ENCODE measurements around the gene IPO13. TPM values are rescaled to one million over a fixed set of nuclear protein-coding genes. Genes with fewer than 3 reads are reported as not detected.

The IPO13 gene
- total RNA-seq, 4 donors from 2014 or later = 22.7 to 64.9 (median 36.5) TPM

DNA sequence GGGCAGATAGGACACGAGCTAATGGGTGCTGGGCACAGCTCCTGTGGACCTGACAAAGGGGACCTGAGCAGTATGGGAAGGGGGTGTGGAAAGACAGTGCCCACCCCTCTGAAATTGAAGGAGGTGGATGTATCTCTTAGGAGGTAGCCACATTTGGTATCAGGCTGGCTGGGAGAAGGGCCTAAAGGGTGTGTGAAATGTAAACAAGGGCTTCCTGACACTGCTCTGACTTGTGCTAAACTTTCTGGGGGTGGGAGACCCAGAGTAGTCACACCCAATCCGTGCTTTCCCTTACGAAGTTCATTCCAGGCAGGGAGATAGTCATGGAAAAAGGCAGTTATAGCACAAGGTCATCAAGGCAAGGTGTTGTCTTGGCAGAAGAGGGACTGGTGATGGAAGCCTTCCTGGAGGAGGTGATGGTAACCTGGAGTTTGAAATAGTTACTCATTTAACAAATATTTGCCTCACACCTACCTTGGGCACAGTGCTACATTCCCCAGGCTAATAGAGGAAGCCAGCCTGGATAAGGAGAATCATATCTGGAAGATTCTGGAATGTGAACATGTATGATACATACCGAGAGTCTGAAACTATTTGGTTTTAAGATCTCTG lies 39.3 kb downstream of the IPO13 start:
- H3K4me1 ChIP-seq = peaks cover 5 to 25% (median 22%) of the 10 kb centered on the region in 4 donors
- H3K27ac ChIP-seq = peak overlapping the region in 2 of 4 donors; percentile 41 to 70
- 58 to 62% methylated on average over 4 of the region's 4 CpGs for WGBS, 2 donors (ENCODE audit: low coverage in 1 of 2)
- in situ Hi-C loops (cut with MboI; ENCODE audit: low pct_ligation_motif_present in 1 of 4, low pct_unique_long_range_greater_than_20kb in 1 of 4, low sequenced_read_pairs in 3 of 4) (no loop called here), intact Hi-C loops (cut with DNase I; ENCODE audit: low total_unique reads) (no loop called here)
- DNase-seq = no peak
- TF ChIP-seq POLR2AphosphoS5 (IDR thresholded peaks at IDR 0.05) (no peak), CTCF (IDR thresholded peaks at IDR 0.05) (no peak), EP300 (IDR thresholded peaks at IDR 0.05; ENCODE audit: low read depth) (no peak), POLR2A (IDR thresholded peaks at IDR 0.05) (no peak)
- H3K4me3 ChIP-seq = no peak overlapping the region
- H3K27me3 ChIP-seq = no peaks in the 10 kb centered on the region
- no peaks in the 10 kb centered on the region for H3K36me3 ChIP-seq
- no peaks in the 10 kb centered on the region for H3K9me3 ChIP-seq

GRCh38 chr1:43986712-43987111 lies 40.0 kb downstream of the IPO13 start:
- TF ChIP-seq EP300 (IDR thresholded peaks at IDR 0.05; ENCODE audit: low read depth) (no peak), CTCF (IDR thresholded peaks at IDR 0.05) (peak in 3 of 5 experiments; percentile 17 to 38 (median 18)), POLR2AphosphoS5 (IDR thresholded peaks at IDR 0.05) (no peak)
- no peaks in the 10 kb centered on the region for H3K27me3 ChIP-seq
- DNase-seq = peak; percentile 58
- H3K27ac ChIP-seq = peak overlapping the region in 3 of 4 donors; percentile 41 to 70 (median 46)
- H3K4me3 ChIP-seq = no peak overlapping the region
- intact Hi-C loops (cut with DNase I; ENCODE audit: low total_unique reads) (no loop called here), in situ Hi-C loops (cut with MboI; ENCODE audit: low pct_ligation_motif_present in 1 of 4, low pct_unique_long_range_greater_than_20kb in 1 of 4, low sequenced_read_pairs in 3 of 4) (no loop called here)
- H3K36me3 ChIP-seq = no peaks in the 10 kb centered on the region
- H3K4me1 ChIP-seq = peaks cover 5 to 23% (median 19%) of the 10 kb centered on the region in 4 donors
- H3K9me3 ChIP-seq = no peaks in the 10 kb centered on the region
- WGBS, 2 donors (ENCODE audit: low coverage in 1 of 2) = 44 to 57% methylated on average over 1 to 6 of the region's 6 CpGs

DNA sequence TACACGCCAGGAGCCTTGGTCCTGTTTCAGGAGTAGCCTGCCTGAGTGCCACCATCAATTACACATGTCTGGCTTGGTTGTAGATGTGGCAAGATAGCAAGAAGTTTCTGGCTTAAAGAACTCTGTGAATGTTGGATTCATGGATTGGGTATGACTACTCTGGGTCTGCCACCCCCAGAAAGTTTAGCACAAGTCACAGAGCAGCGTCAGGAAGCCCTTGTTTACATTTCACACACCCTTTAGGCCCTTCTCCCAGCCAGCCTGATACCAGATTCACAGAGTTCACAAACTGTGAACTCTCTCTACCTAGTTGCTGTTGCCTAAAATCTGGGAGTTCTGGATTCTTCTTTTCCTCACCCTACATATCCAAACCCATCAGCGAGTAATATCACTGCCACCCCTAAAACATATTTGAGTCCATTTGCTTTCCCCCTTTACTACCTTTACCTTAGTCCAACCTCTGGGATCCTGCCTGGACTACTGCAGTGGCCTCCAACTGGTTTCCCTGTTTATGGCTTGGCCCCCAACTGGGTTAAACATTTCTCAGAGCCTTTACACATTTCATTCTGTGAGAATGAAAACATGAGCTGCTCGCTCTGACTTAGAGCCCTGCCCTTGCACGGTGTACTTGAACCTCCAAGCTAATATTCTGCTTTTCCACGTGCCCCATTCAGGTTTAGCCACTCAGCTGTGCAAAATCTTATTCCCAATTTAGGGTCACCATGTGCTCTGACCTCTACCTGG lies 40.6 kb downstream of the IPO13 start:
- WGBS, 2 donors (ENCODE audit: low coverage in 1 of 2) = 40 to 50% methylated on average over 5 to 6 of the region's 6 CpGs
- Histone ChIP-seq H3K27me3 (no peaks in the 10 kb centered on the region), H3K4me1 (peaks cover 5 to 27% (median 23%) of the 10 kb centered on the region in 4 donors), H3K9me3 (no peaks in the 10 kb centered on the region), H3K27ac (peak overlapping the region in 3 of 4 donors; percentile 41 to 70 (median 46)), H3K4me3 (no peak overlapping the region), H3K36me3 (no peaks in the 10 kb centered on the region)
- no peak for DNase-seq
- no peak for TF ChIP-seq EP300 (IDR thresholded peaks at IDR 0.05; ENCODE audit: low read depth)
- TF ChIP-seq CTCF (IDR thresholded peaks at IDR 0.05) = no peak
- no peak for TF ChIP-seq POLR2A (IDR thresholded peaks at IDR 0.05)
- TF ChIP-seq POLR2AphosphoS5 (IDR thresholded peaks at IDR 0.05) = no peak
- intact Hi-C loops (cut with DNase I; ENCODE audit: low total_unique reads) = no loop called here
- in situ Hi-C loops (cut with MboI; ENCODE audit: low pct_ligation_motif_present in 1 of 4, low pct_unique_long_range_greater_than_20kb in 1 of 4, low sequenced_read_pairs in 3 of 4) = no loop called here

Measured in transverse colon (tissue), 4 donors.